Measurements from ENCODE around the gene MYO16. TPM values are rescaled to one million over a fixed set of nuclear protein-coding genes. Genes with fewer than 3 reads are reported as not detected.

Gene MYO16
- total RNA-seq, 1 experiment from 2014 or later: 0.19 TPM

GRCh38 chr13:108643646-108644353 is 14.4 kb downstream of the MYO16 start:
- CTCF ChIA-PET: no interaction called here

GRCh38 chr13:108645376-108645775 is 16.0 kb downstream of the MYO16 start:
- DNase-seq: no peak
- no peaks in the 10 kb centered on the region for H3K36me3 Mint-ChIP-seq (ENCODE audit: insufficient read depth, unreplicated experiment)
- no peaks in the 10 kb centered on the region for H3K27me3 Mint-ChIP-seq (ENCODE audit: unreplicated experiment)
- H3K4me3 Mint-ChIP-seq (ENCODE audit: low read depth, unreplicated experiment): no peak overlapping the region
- TF ChIP-seq, protein P1, sequence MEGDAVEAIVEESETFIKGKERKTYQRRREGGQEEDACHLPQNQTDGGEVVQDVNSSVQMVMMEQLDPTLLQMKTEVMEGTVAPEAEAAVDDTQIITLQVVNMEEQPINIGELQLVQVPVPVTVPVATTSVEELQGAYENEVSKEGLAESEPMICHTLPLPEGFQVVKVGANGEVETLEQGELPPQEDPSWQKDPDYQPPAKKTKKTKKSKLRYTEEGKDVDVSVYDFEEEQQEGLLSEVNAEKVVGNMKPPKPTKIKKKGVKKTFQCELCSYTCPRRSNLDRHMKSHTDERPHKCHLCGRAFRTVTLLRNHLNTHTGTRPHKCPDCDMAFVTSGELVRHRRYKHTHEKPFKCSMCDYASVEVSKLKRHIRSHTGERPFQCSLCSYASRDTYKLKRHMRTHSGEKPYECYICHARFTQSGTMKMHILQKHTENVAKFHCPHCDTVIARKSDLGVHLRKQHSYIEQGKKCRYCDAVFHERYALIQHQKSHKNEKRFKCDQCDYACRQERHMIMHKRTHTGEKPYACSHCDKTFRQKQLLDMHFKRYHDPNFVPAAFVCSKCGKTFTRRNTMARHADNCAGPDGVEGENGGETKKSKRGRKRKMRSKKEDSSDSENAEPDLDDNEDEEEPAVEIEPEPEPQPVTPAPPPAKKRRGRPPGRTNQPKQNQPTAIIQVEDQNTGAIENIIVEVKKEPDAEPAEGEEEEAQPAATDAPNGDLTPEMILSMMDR (IDR thresholded peaks at IDR 0.05; ENCODE audit: unreplicated experiment): no peak
- H3K27ac Mint-ChIP-seq (ENCODE audit: unreplicated experiment): no peak overlapping the region
- no peaks in the 10 kb centered on the region for H3K9me3 Mint-ChIP-seq (ENCODE audit: low read depth, unreplicated experiment)
- intact Hi-C loops (cut with micrococcal nuclease; ENCODE audit: unreplicated experiment): no loop called here
- CTCF ChIA-PET: no interaction called here
- H3K4me1 Mint-ChIP-seq (ENCODE audit: low read depth, unreplicated experiment): no peaks in the 10 kb centered on the region
- BruUV-seq (replicated peaks): no TSS peak

More at GRCh38 chr13:108643646-108644353, 14.4 kb downstream of the MYO16 start:
- Mint-ChIP-seq H3K27ac (ENCODE audit: unreplicated experiment) (no peak overlapping the region), H3K9me3 (ENCODE audit: low read depth, unreplicated experiment) (no peaks in the 10 kb centered on the region), H3K27me3 (ENCODE audit: unreplicated experiment) (no peaks in the 10 kb centered on the region), H3K4me3 (ENCODE audit: low read depth, unreplicated experiment) (no peak overlapping the region), H3K4me1 (ENCODE audit: low read depth, unreplicated experiment) (no peaks in the 10 kb centered on the region), H3K36me3 (ENCODE audit: insufficient read depth, unreplicated experiment) (no peaks in the 10 kb centered on the region)
- TF ChIP-seq, protein P1 (IDR thresholded peaks at IDR 0.05; ENCODE audit: unreplicated experiment): no peak
- BruUV-seq (replicated peaks): no TSS peak
- no peak for DNase-seq
- intact Hi-C loops (cut with micrococcal nuclease; ENCODE audit: unreplicated experiment): no loop called here

DNA sequence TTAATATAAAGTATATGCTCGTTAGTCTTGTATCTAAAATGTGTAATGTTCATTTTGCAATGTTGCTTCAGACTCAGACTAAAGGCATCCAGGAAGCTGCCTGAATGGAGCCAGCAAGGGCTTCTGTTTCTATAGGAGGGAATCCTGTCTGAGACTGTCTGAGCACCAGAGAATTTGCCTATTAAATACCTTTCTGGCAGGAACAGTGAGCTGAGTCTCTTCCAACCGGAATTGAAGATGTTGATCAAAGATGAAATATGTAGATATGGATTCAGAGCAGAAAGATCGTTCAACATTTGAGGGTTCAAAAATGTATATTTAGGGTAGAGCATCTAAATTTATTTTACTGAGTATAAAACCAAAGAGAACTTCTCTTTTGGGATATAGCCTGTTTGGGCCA is 20.9 kb downstream of the MYO16 start:
- BruUV-seq (replicated peaks): no TSS peak
- intact Hi-C loops (cut with micrococcal nuclease; ENCODE audit: unreplicated experiment): no loop called here
- no peaks in the 10 kb centered on the region for H3K36me3 Mint-ChIP-seq (ENCODE audit: insufficient read depth, unreplicated experiment)
- DNase-seq: no peak
- no peaks in the 10 kb centered on the region for H3K27me3 Mint-ChIP-seq (ENCODE audit: unreplicated experiment)
- TF ChIP-seq, protein P1 (IDR thresholded peaks at IDR 0.05; ENCODE audit: unreplicated experiment): no peak
- no peaks in the 10 kb centered on the region for H3K4me1 Mint-ChIP-seq (ENCODE audit: low read depth, unreplicated experiment)
- H3K9me3 Mint-ChIP-seq (ENCODE audit: low read depth, unreplicated experiment): no peaks in the 10 kb centered on the region
- CTCF ChIA-PET: no interaction called here
- no peak overlapping the region for H3K4me3 Mint-ChIP-seq (ENCODE audit: low read depth, unreplicated experiment)
- H3K27ac Mint-ChIP-seq (ENCODE audit: unreplicated experiment): no peak overlapping the region

GRCh38 chr13:108656742-108657141 is 27.3 kb downstream of the MYO16 start:
- no peaks in the 10 kb centered on the region for H3K27me3 Mint-ChIP-seq (ENCODE audit: unreplicated experiment)

More at GRCh38 chr13:108656742-108657141, 27.3 kb downstream of the MYO16 start:
- H3K4me3 Mint-ChIP-seq (ENCODE audit: low read depth, unreplicated experiment): no peak overlapping the region
- H3K27ac Mint-ChIP-seq (ENCODE audit: unreplicated experiment): no peak overlapping the region
- no TSS peak for BruUV-seq (replicated peaks)
- no peaks in the 10 kb centered on the region for H3K4me1 Mint-ChIP-seq (ENCODE audit: low read depth, unreplicated experiment)
- CTCF ChIA-PET: no interaction called here
- no peaks in the 10 kb centered on the region for H3K9me3 Mint-ChIP-seq (ENCODE audit: low read depth, unreplicated experiment)
- DNase-seq: no peak
- TF ChIP-seq, protein P1 (IDR thresholded peaks at IDR 0.05; ENCODE audit: unreplicated experiment): no peak
- intact Hi-C loops (cut with micrococcal nuclease; ENCODE audit: unreplicated experiment): no loop called here
- no peaks in the 10 kb centered on the region for H3K36me3 Mint-ChIP-seq (ENCODE audit: insufficient read depth, unreplicated experiment)
